Activated naive CD4-positive, alpha-beta T cell treated with Interleukin-2 at 50 U/mL for 16 hours (primary cell): ENCODE measurements around the gene PEDS1.
"Not testable (repeated sequence)": the region's sequence is repeated elsewhere in the genome, so short reads cannot be mapped to it uniquely, and the experiment has no call there.

Source experiments
- DNase-seq: peaks from one replicate; pipeline ENCODE4 v3.0.0-alpha.2; 2020

The PEDS1 gene

GRCh38 chr20:50111120-50111828 is 42.2 kb downstream of the PEDS1 start:
- peak; percentile 71 for DNase-seq

DNA sequence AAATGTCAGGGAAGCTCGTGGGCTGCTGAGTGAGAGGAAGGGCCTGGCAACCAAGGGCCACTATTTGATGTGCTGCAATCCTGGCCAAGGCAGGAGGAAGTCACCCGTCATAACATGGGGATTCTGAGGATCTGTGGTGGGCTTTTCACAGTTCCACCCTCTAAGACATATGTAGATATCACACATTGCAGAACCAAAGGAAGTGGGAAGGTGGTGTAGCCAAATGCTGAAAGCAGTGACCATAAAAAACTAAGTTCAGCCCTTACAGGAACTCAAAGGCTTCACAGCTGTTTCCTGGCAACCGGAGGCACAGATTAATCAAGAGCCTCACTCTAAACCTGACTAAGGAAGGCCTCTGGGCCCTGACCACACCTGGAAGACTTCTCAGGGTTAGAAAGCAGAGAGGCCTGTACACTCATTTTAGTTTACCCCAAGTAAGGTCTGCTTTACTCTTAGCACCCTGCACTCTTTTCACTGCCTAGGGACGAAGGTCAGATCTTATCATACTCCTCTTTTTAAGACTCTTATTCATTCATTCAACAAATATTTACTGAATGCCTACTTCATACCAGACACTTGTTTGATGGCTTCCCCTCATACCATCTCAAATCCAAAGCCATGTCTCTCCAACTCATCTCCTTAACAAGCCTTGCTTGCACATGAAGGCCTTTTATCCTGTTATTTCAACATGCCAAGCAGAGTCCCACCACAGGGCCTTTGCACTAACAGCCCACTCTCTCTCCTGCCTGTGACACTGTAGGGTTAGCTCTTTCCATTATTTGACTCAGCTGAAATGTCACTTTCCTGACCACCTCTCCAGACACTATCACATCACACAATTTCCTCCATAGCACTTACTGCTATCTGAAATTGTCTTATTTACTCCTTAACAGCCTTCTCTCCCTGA is 43.1 kb downstream of the PEDS1 start:
- DNase-seq: peak; percentile 39

DNA sequence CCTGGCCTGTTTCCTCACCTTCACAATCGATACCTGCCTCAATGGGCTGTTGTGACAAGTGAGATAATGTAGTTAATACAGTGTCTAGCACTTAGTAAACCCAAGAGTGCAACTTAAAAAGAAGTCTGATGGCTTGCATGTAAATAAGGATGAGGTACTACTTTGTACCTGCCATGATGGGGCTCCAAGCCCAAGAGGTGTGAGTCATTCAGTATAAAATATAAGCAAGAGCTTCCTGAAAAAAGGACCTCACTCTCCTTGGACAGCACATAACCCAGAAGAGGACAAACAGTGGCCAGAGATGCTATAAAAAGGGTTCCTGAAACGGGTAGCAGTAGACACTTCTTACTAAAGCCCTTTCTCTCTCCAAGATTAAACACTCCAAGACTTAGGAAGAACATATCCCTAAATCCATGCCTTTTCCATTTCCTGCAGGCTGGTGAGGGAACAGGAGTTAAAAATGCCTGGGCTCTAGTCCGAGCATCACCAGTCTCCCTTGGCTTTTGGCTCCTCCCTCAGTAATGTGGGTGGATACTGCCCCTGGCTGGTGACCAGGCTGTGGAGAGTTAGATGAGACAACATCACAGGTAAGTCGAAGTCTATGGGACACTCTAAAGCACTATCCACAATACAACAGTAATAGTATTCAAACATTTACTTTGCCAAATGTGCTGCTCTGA is 44.8 kb downstream of the PEDS1 start:
- no peak for DNase-seq

DNA sequence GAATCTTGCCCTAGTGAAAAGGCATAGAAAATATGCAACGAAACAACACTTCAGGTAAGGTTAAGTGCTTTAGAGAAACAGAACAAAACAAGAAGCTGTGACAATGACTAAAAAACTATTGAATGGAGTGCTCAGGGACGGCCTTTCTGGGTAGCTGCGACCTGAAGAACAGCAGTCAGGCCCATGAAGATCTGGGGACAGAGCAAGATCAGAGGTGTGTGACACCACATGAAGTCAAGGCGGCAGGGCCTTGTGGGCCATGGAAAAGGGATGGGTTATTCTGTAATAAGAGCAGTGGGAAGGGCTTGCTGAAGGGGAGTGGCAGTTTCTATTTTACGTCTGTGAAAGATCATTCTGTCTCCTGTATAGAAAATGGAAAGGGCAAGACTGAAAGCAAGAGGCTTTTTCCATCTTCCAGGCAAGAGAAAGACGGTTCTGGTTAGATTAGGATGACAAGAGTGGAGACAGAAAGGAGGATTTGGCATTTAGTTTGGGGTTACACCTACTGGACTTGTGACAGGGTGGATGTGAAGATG is 45.7 kb downstream of the PEDS1 start:
- no peak for DNase-seq

DNA sequence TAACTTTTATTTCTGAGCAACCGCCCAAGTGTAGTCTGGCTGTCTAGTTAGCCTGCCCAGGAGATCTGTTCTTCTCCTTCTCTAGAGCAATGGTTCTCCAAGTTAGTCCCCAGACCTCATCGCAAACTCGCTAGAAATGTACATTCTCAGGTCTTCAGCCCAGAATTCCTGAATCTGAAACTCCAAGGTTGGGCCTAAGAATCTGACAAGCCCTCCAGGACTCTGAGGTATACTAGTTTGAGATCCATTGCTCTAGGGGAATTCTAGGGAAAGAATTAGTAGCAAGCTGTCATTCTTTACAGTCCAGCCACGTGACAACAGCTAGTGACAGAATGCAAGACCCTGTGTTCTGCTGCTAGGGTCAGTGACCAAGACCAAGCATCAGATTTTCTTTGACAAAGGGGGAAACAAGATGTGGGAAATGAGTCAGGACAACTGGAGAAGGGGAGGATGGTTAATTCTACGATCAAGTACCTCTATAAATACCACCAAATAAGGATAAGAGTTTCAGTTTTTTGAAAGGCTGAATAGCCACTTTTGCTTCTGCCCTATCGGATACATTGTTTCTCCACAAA is 46.4 kb downstream of the PEDS1 start:
- DNase-seq: no peak

DNA sequence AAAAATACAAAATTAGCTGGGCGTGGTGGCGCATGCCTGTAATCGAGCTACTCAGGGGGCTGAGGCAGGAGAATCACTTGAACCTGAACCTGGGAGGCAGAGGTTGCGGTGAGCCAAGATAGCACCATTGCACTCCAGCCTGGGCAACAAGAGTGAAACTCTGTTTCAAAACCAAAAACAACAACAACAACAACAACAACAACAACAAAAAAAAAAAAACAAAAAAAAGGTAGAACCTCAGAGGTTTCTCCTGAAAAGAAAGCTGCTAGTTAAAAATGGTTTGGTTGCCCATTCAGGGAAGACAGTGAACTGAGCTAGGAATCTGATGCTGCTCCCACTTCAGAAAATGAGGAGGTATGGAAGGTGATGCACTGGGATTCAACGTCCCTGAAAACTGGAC is 46.9 kb downstream of the PEDS1 start:
- not testable (repeated sequence) for DNase-seq
